Stimulated activated CD8-positive, alpha-beta memory T cell treated with anti-CD3 and anti-CD28 coated beads, Interleukin-7, amount 100 ng/mL, for 48 hours (primary cell): ENCODE data around the gene RWDD3.

Source experiments
- DNase-seq, 2 donors: peaks; one replicate each; pipeline ENCODE4 v3.0.0-alpha.2; 2020; ENCODE audit warnings: low read depth in 1 of 2; ENCODE audit errors: extremely low read depth in 1 of 2

RWDD3 gene

GRCh38 chr1:95281781-95282517, 47.9 kb downstream of the RWDD3 start:
- DNase-seq, result no peak

DNA sequence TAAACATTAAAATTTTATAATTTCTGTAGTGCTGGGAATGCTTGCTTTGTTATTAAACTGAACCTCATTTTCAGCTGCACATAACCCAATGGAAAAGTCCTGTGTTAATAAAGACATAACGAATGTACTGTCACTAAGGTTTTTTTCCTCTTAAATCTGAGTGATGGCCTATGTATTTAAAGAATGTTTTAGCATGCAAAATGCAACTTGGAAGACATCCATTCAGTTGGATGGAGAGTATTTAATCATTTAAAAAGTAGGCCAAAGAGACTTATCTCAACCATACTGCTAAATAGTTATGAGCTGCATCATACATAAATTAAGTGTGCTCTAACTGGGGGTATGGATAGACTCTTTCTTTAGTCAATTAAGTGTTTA, 48.5 kb downstream of the RWDD3 start:
- DNase-seq, result no peak

- DNase-seq, result no peak
These were observed 50.4 kb downstream of the RWDD3 start for GRCh38 chr1:95284420-95284819.

- DNase-seq, result no peak
These were observed 52.5 kb downstream of the RWDD3 start for GRCh38 chr1:95286479-95286878.

DNA sequence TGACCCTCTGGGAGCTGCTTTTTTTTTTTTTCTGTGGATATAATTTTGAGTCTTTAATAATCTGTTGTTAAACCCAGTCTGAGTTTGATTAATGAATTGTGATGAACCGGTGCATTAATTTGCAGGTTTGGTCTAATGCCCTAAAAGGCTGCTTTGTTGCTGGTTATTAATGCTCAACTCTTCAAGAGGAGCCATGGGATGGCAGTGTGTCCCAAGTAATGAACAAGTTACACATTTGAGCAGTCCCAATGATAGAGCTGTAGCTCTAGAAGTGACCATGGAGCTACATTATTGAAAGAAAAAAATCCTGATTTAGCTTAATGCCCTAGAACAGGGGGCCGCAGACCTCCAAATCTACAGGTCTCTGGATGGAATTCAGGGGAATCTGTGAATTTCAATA, 53.1 kb downstream of the RWDD3 start:
- DNase-seq, result no peak

GRCh38 chr1:95287825-95288224, 53.8 kb downstream of the RWDD3 start:
- DNase-seq, result no peak
